Ovary (tissue), 9 donors: ENCODE data around the gene EIF5A. TPM values are rescaled to one million over a fixed set of nuclear protein-coding genes. Genes with fewer than 3 reads are reported as not detected.

Experiments
- DNase-seq, 5 donors: peaks; one replicate each; pipeline ENCODE4 v3.0.0-alpha.2; 2019 to 2020
- H3K27ac ChIP-seq, 2 donors: fragments of 200-600 bp; one replicate each; pipeline versions ENCODE4 v1.5.1 to v1.8.0; 2019 to 2022
- H3K27me3 ChIP-seq: fragments of 200-600 bp; one replicate; pipeline ENCODE4 v1.8.0; 2022
- H3K36me3 ChIP-seq: fragments of 200-600 bp; sonication (generic); one replicate; pipeline ENCODE4 v1.5.1; 2019
- H3K4me1 ChIP-seq: one replicate; pipeline ENCODE4 v1.8.1; 2013; ENCODE audit warnings: mild to moderate bottlenecking, moderate library complexity; ENCODE audit not compliant: insufficient read depth
- H3K4me3 ChIP-seq: fragments of 200-600 bp; sonication (generic); one replicate; pipeline ENCODE4 v1.5.1; 2017
- H3K9me3 ChIP-seq, 2 donors: fragments of 200-600 bp in 1 of 2; sonication (generic) in 1 of 2; one replicate each; pipeline versions ENCODE4 v1.5.1 to v1.8.1; 2013 to 2019; ENCODE audit warnings: mild to moderate bottlenecking in 1 of 2, moderate library complexity in 1 of 2
- CTCF ChIP-seq, 3 donors: fragments of 450-650 bp in 2 of 3; fragments of 200-600 bp in 1 of 3; IDR thresholded peaks; one replicate each; pipeline versions ENCODE4 v1.5.1 to v1.8.0; 2016 to 2022; ENCODE audit warnings: antibody characterized with exemption in 3 of 3, mild to moderate bottlenecking in 1 of 3
- EP300 ChIP-seq: sonication (generic); formaldehyde crosslinking; IDR thresholded peaks from one replicate; pipeline ENCODE4 v1.6.1; 2017; ENCODE audit warnings: antibody characterized with exemption
- POLR2A ChIP-seq: fragments of 450-650 bp; IDR thresholded peaks from one replicate; pipeline ENCODE4 v1.6.1; 2017; ENCODE audit warnings: antibody characterized with exemption, mild to moderate bottlenecking, moderate library complexity
- WGBS, 3 donors: extraction: QIAGEN DNeasy Blood & Tissue Kit in 1 of 3; methylation state at CpG; one replicate each; pipeline versions ENCODE4 v1.1.5 to v1.1.7; 2013 to 2017; 5-methylcytosine and 5-hydroxymethylcytosine counted together
- intact Hi-C, 4 donors: fragments of 100-400 bp; cut with DNase I; formaldehyde crosslinking; loops; one replicate each; pipeline versions ENCODE4 v1.11.0 to v1.15.1; 2022 to 2023
- polyA plus RNA-seq, 2 donors: library from polyadenylated mRNA; stranded (reverse); fragments of 200-250 nt in 1 of 2; fragments of 350-450 nt in 1 of 2; fragmentation: Illumina TruSeq in 1 of 2; extraction: RNeasy Lipid Tissue Mini Kit (QIAGEN cat#74804) in 1 of 2; gene quantifications; one replicate each; pipeline ENCODE4 v1.2.3, GENCODE V29; 2013 to 2014
- total RNA-seq, 7 donors: library from RNA; depleted of rRNA in 2 of 7; stranded (reverse); fragments of >200 nt in 2 of 7; fragmentation: NEBNext Ultra II Directional in 3 of 7; extraction: Animal tissue kit (Norgen Biotek cat#: 25700) in 3 of 7; gene quantifications; one replicate each; pipeline versions ENCODE4 v1.1.0 to v1.2.4, GENCODE V29; 2016 to 2023
- donor health status: DM: no; HTN: no; CAD: no; lungs with moderate emphysema.
- donor health status: DM: no; HTN: no; CAD: no.
- donor health status: Bipolar disorder and iron deficiency.
- donor health status: DM: yes; HTN: yes; CAD: no.
- donor health status: DM: no; HTN: no; CAD: no.
- donor health status: DM: yes; HTN: yes; CAD: no.

EIF5A gene
- total and polyA plus RNA-seq, 9 donors, result 55.9 to 302 (median 229) TPM

DNA sequence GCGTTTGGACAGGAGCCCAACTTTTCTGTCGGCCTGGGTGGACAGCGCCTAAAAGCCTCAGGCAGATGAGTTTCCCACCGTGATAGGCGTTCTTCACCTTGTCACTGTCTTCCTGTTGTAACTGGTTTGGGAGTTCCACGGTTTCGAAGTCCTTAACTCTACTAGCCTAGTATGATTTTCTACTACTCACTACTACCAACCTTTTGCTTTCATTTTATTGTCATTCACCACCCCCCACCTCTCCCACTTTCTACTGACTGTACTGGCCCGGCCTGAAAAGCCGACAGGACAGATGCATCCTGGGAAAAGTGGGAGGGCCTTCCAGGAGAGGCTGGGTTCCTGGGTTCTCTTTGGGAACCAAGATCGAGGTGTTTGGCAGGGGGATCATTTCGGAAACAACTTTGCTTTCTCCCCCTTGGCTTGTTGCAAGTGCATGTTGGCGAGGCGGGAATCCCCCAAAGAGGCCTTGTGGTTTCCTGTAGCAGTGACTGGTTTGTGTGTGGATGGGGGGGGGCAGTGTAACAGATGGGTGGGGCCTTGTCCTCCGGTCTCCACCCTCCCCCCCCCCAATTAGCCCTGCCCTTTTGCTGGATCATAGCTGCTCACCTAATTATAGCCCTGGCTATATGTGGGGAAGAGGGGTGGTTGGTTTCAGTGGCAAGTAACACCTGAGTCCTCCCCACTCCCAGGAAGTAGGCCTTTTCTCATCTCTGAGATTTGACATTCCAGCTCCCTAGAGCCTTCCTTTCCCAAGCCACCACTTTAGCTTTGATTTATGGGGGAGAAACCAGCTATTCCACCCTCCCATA is 1.4 kb downstream of the EIF5A start:
- intact Hi-C loops, result loop anchor here in 1 of 4 donors (5.0 kb wide), 1 partner anchor 263 kb away; no protein-coding TSS in a partner anchor
- H3K27me3 ChIP-seq, result no peaks in the 10 kb centered on the region
- peak; percentile 59 to 79 (median 67) for DNase-seq
- peaks cover 9% of the 10 kb centered on the region for H3K4me1 ChIP-seq
- peak overlapping the region; percentile 94 for H3K27ac ChIP-seq
- H3K9me3 ChIP-seq, result no peaks in the 10 kb centered on the region
- WGBS, 3 donors, result 1 to 2% (median 1%) methylated on average over 14 of the region's 14 CpGs
- H3K4me3 ChIP-seq, result peak overlapping the region; percentile 91
- TF ChIP-seq POLR2A (peak; percentile 43), EP300 (no peak), CTCF (IDR thresholded peaks at IDR 0.05) (no peak)
- H3K36me3 ChIP-seq, result no peaks in the 10 kb centered on the region

GRCh38 chr17:7309628-7310027 is 2.2 kb downstream of the EIF5A start:
- Histone ChIP-seq H3K4me1 (peaks cover 13% of the 10 kb centered on the region), H3K27ac (no peak overlapping the region), H3K27me3 (no peaks in the 10 kb centered on the region), H3K36me3 (no peaks in the 10 kb centered on the region), H3K4me3 (no peak overlapping the region), H3K9me3 (no peaks in the 10 kb centered on the region)
- WGBS, 3 donors, result 85 to 92% (median 85%) methylated on average over 12 of the region's 12 CpGs
- intact Hi-C loops, result loop anchor here in 1 of 4 donors (5.0 kb wide), 1 partner anchor 263 kb away; no protein-coding TSS in a partner anchor
- no peak for DNase-seq
- TF ChIP-seq EP300 (no peak), CTCF (IDR thresholded peaks at IDR 0.05) (no peak), POLR2A (no peak)

DNA sequence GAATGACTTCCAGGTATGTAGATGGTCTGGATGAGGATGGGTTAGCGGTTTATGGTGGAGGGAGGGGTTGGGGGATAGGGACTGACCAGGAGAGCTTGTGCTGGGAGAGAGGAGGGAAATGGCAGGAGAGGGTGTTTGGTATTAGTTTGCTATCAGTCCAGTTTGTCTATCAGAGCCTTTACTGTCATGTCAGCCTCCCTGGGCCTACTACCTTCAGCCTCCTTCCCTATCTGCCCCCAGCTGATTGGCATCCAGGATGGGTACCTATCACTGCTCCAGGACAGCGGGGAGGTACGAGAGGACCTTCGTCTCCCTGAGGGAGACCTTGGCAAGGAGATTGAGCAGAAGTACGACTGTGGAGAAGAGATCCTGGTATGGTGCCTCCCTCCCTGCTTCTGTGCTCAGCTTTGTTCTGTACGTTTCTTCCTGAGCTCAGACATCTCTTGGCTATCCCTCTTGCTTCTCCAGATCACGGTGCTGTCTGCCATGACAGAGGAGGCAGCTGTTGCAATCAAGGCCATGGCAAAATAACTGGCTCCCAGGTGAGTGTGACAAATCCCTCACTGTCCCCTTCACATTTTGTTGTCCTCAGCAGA is 3.8 kb downstream of the EIF5A start:
- intact Hi-C loops, result no loop called here
- Histone ChIP-seq H3K27ac (no peak overlapping the region), H3K4me3 (no peak overlapping the region), H3K4me1 (peaks cover 13% of the 10 kb centered on the region), H3K27me3 (no peaks in the 10 kb centered on the region), H3K9me3 (no peaks in the 10 kb centered on the region), H3K36me3 (no peaks in the 10 kb centered on the region)
- DNase-seq, result no peak
- WGBS, 3 donors, result 65 to 69% (median 68%) methylated on average over 7 of the region's 7 CpGs
- TF ChIP-seq EP300 (no peak), POLR2A (no peak), CTCF (IDR thresholded peaks at IDR 0.05) (no peak)

GRCh38 chr17:7312432-7313087 is 5.1 kb downstream of the EIF5A start:
- H3K4me1 ChIP-seq, result peaks cover 13% of the 10 kb centered on the region
- intact Hi-C loops, result no loop called here

More at GRCh38 chr17:7312432-7313087, 5.1 kb downstream of the EIF5A start:
- Histone ChIP-seq H3K9me3 (no peaks in the 10 kb centered on the region), H3K27me3 (no peaks in the 10 kb centered on the region), H3K4me3 (no peak overlapping the region), H3K36me3 (no peaks in the 10 kb centered on the region), H3K27ac (no peak overlapping the region)
- no peak for DNase-seq
- WGBS, 3 donors, result 57 to 70% (median 59%) methylated on average over 7 of the region's 7 CpGs
- no peak for TF ChIP-seq POLR2A
- TF ChIP-seq CTCF (IDR thresholded peaks at IDR 0.05), result no peak
- no peak for TF ChIP-seq EP300
